GM18508 (cell line): ENCODE data around the gene HOXA10.

Experiments used
- ATAC-seq: cut with Tn5 transposase; IDR thresholded peaks from one replicate; pipeline ENCODE4 v1.9.1; 2021; ENCODE audit warnings: moderate number of reproducible peaks; ENCODE audit not compliant: insufficient read depth, unreplicated experiment

Gene HOXA10

DNA sequence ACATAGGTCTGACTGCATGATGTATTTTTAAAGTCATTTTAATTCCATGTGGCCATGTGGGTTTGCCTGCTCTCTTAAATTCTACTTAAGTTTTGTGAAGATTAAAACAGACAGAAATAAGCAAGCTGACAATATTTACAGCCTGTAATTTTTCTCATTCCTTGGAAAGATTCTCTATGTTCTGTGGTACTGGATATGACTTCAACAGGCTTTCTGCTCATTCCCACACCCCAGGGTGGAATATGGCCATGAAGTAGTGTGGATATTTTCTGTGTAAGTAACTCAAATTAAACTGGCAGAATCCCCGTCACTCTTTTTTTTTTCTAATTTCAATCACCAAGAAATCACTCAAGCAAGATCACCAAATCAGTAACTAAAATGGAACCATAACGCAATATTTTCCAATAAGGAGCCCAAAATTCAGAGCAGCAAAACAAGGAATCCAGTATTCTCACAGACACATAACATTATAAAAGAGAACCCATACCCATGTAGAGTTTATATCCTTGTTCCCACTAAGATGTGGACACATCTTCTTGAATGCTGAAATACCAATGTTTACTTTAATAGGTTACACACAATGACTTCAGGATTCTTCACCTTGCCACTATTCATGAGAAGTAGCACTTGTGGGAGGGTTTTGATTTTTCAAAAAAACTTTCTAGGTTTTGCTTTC, 36.3 kb downstream of the HOXA10 start:
- ATAC-seq, result no peak

DNA sequence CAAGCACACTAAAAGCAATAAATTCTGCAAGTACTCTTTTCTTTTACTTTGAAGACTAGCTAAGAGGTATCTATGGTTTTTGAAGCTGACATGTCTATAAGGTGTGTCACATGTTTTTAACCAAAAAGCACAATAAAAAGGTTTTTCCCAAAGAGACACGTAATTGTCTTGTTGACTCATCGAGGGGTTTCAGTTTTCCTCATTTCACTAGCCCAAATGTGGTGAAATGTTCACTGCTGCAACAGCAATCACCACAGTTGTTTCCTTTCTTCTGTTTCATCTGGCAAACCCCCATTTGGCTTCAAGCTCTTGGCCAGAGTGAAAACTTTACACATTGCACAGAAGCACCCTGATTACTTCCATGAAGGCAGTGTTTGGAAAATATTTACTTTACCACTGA, 39.7 kb downstream of the HOXA10 start:
- no peak for ATAC-seq

- ATAC-seq, result no peak
Observed at GRCh38 chr7:27133409-27134231, 40.5 kb downstream of the HOXA10 start.

GRCh38 chr7:27132978-27133377, 41.1 kb downstream of the HOXA10 start:
- ATAC-seq, result no peak

- ATAC-seq, result no peak
Observed at GRCh38 chr7:27132214-27132613, 41.9 kb downstream of the HOXA10 start.

- ATAC-seq, result no peak
Observed at GRCh38 chr7:27131390-27131819, 42.7 kb downstream of the HOXA10 start.

DNA sequence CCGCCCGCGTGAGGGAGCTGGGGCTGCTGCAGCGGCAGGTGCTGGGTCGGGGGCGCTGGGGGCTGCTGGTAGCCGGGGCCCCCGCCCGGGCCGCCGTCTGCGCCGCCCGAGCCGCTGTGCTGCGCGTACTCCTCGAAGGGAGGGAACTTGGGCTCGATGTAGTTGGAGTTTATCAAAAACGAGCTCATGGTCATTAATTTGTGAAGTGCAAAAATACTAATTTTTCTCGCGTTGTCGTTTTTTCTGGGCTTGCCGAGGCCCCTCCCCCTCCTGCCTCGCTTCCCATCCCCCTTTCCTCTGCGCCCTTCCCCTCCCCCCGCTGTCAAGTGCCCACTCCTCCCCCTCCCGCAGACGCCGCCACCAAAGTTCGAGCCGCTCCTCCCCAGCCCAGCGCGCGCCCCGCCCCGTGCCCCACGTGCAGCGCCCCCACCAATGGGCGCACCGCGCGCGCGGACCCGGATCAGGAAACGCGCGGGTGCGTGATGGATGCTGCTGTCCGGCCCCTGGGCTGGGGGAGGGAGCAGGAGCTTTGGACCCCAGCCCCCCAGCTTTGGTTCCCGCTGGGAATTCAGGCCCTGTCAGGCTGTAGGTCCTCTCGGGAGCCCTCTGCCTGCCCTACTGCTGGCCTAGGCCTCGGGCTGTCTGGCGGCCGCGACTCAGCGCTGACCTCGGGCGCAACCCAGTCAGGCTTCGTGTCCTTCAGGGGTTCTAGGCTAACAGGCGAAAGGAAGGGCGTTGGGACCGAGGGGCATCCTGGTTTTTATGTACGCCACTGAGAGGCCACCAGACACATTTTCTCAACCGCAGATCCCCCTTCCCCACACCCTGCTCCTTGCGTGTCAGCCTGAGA, 43.4 kb downstream of the HOXA10 start, which contains the start of gene HOXA4:
Gene HOXA4 (minus strand): TSS at position 218 of the 850 bp plus-strand sequence. CDS start 24 bp downstream, at position 194.
- ATAC-seq, result no peak

- no peak for ATAC-seq
Observed at GRCh38 chr7:27129729-27130539, 44.2 kb downstream of the HOXA10 start.

GRCh38 chr7:27128776-27129728, 45.1 kb downstream of the HOXA10 start:
- no peak for ATAC-seq

DNA sequence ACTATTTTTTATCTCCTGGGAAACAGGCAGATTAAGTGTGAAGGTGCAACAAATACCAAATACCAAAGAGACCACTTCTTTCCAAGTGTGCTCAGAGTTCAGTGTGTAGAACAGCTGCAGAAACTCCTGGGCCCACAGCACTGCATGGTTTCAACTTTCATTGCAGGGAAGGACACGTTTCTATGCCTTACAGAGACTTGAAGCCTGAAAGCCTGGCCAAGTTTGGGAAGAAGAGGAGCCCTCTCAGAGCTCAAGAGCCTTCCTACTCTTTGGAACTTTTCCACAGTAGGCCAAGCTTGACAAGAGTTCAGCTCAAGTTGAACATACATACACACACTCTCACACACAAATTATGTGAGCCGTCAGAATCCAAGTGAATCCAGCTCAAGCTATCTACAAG, 46.1 kb downstream of the HOXA10 start:
- no peak for ATAC-seq

DNA sequence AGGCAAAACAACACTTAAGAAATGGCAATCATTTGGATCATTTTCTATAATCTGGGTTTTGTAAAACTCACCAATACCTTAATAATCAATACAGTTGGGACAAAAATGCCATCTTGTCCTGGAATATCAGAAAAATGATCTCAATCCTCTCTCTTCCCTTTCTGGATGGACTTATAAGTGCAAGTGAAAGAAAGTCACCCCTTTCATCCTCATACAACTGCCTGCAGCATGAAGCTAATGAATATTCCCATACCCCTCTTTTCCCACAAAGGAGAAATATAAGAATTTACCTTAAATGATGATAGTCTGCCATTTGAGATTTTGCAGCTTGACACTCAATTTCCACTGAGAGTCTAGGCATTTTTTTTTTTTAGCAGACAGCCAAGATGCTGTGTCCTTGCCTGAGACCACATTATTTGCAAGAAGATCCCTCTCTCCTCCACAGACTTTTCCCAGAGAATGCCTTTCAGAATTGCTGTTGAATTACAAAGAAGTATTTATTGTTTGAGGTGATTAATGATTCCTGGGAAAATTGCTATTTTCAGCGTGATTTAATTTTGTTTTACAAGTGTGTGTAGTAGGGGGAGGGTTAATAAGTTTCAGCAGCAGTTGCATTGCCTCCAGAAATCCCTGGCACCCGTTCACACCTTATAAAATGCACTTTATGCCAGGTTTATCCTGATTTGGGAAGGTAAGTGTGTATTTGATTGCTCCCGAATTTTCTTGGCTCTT, 47.4 kb downstream of the HOXA10 start:
- ATAC-seq, result no peak

GRCh38 chr7:27125986-27126394, 48.1 kb downstream of the HOXA10 start:
- no peak for ATAC-seq

DNA sequence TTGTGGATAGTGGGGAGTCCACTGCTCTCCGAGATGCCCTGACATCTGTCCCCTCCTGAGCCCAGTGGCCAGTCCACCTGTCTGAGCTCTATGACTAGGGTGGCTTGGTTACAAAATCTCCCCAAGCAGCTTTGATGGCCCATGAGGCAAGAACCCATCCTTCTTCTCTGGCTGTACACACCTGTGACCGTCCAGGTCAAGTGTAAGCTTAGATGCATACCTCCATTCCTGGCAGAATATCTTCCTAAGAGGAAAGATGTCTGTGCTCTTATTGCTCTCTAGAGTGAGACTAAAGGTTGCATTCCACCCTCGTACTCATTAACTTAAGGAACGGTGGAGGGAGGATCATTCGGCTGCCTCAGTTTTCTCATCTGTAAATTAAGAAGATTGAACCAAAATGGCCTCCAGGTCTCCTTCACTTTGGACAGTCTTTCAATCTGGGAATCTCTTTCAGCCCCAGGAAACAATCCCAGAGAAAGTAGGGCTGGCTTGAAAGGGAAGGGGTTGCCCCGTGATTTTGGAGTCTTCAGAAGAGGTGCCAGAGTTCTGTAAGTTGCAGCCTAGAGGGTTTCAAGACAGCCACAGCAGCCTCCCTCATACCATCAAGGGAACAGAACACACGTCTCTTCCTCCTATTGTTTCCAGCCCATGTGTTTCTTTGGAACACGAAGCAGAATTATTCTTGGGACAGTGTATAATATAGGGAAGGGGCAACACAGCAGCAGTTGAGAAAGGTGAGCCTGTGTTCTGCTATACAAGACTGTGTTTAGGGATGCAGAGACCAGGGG, 49.0 kb downstream of the HOXA10 start:
- no peak for ATAC-seq

GRCh38 chr7:27124096-27124901, 49.8 kb downstream of the HOXA10 start:
- ATAC-seq, result no peak

DNA sequence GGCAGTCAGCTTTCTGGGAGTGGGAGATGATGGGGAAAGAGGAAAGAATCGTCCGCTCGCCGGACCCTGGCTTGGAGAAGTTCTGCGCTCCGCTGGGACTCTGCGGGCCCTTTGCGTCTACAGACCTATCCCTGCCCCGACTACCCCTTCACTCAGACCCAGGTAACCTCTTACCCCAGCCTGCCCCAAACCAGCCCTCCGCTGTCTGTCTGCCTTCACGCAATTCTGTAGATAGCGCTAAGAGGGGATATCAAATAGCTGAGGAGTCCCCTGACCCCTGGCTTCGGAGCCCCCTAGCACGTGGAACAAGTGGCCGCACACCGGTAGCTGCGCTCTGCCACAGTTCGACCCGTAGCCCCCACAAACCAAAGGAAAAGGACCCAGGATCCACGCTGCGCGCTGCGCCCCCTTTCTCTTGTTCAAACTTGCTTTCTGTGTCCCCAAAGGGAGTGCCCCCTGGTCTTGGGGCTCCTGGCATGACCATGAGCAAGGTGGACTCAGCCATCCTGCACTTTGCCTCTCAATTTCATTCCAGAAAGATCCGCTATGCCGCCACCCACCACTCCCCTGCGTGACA, 50.6 kb downstream of the HOXA10 start:
- ATAC-seq, result no peak

- no peak for ATAC-seq
Observed at GRCh38 chr7:27123007-27123476, 51.1 kb downstream of the HOXA10 start.
